HepG2 (cell line): ENCODE measurements around the gene SLIT3. TPM values are rescaled to one million over a fixed set of nuclear protein-coding genes. Genes with fewer than 3 reads are reported as not detected.

ENCODE experiments used
- ARNT ChIP-seq: fragments of 450-650 bp; IDR thresholded peaks from 2 replicates; pipeline ENCODE4 v1.6.1; 2017
- ARNTL ChIP-seq: sonication (generic); formaldehyde crosslinking; IDR thresholded peaks from 2 replicates; pipeline ENCODE4 v1.4.0; 2020; ENCODE audit warnings: mild to moderate bottlenecking, missing genetic modification reagents
- ASH2L ChIP-seq: fragments of 300-600, 200-600 bp; sonication (generic); IDR thresholded peaks from 2 replicates; pipeline ENCODE4 v1.7.0; 2017; ENCODE audit warnings: low read depth, mild to moderate bottlenecking, moderate library complexity, mixed read lengths, low read length; ENCODE audit not compliant: insufficient read length
- ELF3 ChIP-seq: IDR thresholded peaks from 2 replicates; pipeline ENCODE4 v1.6.1; 2016; ENCODE audit warnings: missing genetic modification reagents, missing compliant biosample characterization
- EZH2 ChIP-seq: conservative IDR thresholded peaks from 2 replicates; pipeline ENCODE4 v1.6.1; 2012; ENCODE audit warnings: mild to moderate bottlenecking, low read depth, low read length, moderate library complexity
- HES4 ChIP-seq: sonication (generic); formaldehyde crosslinking; IDR thresholded peaks from 2 replicates; pipeline ENCODE4 v1.9.0; 2021; ENCODE audit warnings: mild to moderate bottlenecking, missing genetic modification reagents, borderline replicate concordance
- HOXA3 ChIP-seq: sonication (generic); formaldehyde crosslinking; IDR thresholded peaks from 2 replicates; pipeline ENCODE4 v1.5.0; 2020; ENCODE audit warnings: missing genetic modification reagents
- MAFF ChIP-seq: IDR thresholded peaks from 2 replicates; pipeline ENCODE4 v1.6.1; 2011; ENCODE audit warnings: low read depth, low read length, improper control_type of control experiment
- MXD3 ChIP-seq: IDR thresholded peaks from 2 replicates; pipeline ENCODE4 v1.6.1; 2016; ENCODE audit warnings: mild to moderate bottlenecking, missing biosample characterization, missing genetic modification reagents
- NFE2 ChIP-seq: sonication (generic); formaldehyde crosslinking; IDR thresholded peaks from 2 replicates; pipeline ENCODE4 v1.4.0; 2020; ENCODE audit warnings: missing genetic modification reagents
- RELA ChIP-seq: sonication (generic); formaldehyde crosslinking; IDR thresholded peaks from 2 replicates; pipeline ENCODE4 v1.4.0; 2020; ENCODE audit warnings: missing genetic modification reagents
- RXRB ChIP-seq: IDR thresholded peaks from 2 replicates; pipeline ENCODE4 v1.6.1; 2016; ENCODE audit warnings: borderline replicate concordance, missing genetic modification reagents, missing compliant biosample characterization
- TFE3 ChIP-seq: IDR thresholded peaks from 2 replicates; pipeline ENCODE4 v1.6.1; 2016
- ZNF121 ChIP-seq: sonication (generic); formaldehyde crosslinking; IDR thresholded peaks from 2 replicates; pipeline ENCODE4 v1.5.0; 2020; ENCODE audit warnings: mild to moderate bottlenecking, missing genetic modification reagents
- ZNF18 ChIP-seq: sonication (generic); formaldehyde crosslinking; IDR thresholded peaks from 2 replicates; pipeline ENCODE4 v1.8.0; 2022; ENCODE audit warnings: mild to moderate bottlenecking, missing genetic modification reagents; ENCODE audit not compliant: insufficient replicate concordance
- ZNF501 ChIP-seq: sonication (generic); formaldehyde crosslinking; IDR thresholded peaks from 2 replicates; pipeline ENCODE4 v1.5.1; 2020; ENCODE audit warnings: mild to moderate bottlenecking, moderate library complexity, missing genetic modification reagents
- ZNF609 ChIP-seq: sonication (generic); formaldehyde crosslinking; IDR thresholded peaks from 2 replicates; pipeline ENCODE4 v1.4.0; 2020; ENCODE audit warnings: mild to moderate bottlenecking, missing genetic modification reagents, borderline replicate concordance
- ZNF691 ChIP-seq: sonication (generic); formaldehyde crosslinking; IDR thresholded peaks from 2 replicates; pipeline ENCODE4 v1.4.0; 2020; ENCODE audit warnings: missing genetic modification reagents, low read depth, mild to moderate bottlenecking, borderline replicate concordance
- ZNF75D ChIP-seq: sonication (generic); formaldehyde crosslinking; IDR thresholded peaks from 2 replicates; pipeline ENCODE4 v1.8.1; 2023; ENCODE audit warnings: missing genetic modification reagents, mild to moderate bottlenecking, borderline replicate concordance
- ZNF773 ChIP-seq: sonication (generic); formaldehyde crosslinking; IDR thresholded peaks from 2 replicates; pipeline ENCODE4 v1.4.0; 2020; ENCODE audit warnings: missing genetic modification reagents, borderline replicate concordance
- ZNF816 ChIP-seq: sonication (generic); formaldehyde crosslinking; IDR thresholded peaks from 2 replicates; pipeline ENCODE4 v1.8.0; 2022; ENCODE audit warnings: missing genetic modification reagents, mild to moderate bottlenecking, borderline replicate concordance
- ZSCAN30 ChIP-seq: sonication (generic); formaldehyde crosslinking; IDR thresholded peaks from 2 replicates; pipeline ENCODE4 v1.5.0; 2020; ENCODE audit warnings: mild to moderate bottlenecking, missing genetic modification reagents
- polyA plus RNA-seq, 8 experiments: library from polyadenylated mRNA; depleted of rRNA in 3 of 8; stranded (reverse) in 7 of 8; unstranded in 1 of 8; fragments of >200 nt; fragmentation: Illumina TruSeq in 4 of 8; extraction: Trizol in 4 of 8; gene quantifications; 2 replicates each; pipeline versions ENCODE4 v1.2.1 to v1.2.3, GENCODE V29; 2011 to 2016; ENCODE audit warnings: low read depth in 4 of 8, missing spikeins in 1 of 8, mixed read lengths in 1 of 8; ENCODE audit not compliant: insufficient read depth in 1 of 8
- total RNA-seq, 5 experiments: library from RNA; depleted of rRNA; stranded (reverse); fragments of >200 nt; fragmentation: Illumina TruSeq; extraction: Trizol; gene quantifications; 2 replicates each; pipeline ENCODE4 v1.2.3, GENCODE V29; 2016; ENCODE audit warnings: low read depth in 1 of 5

The SLIT3 gene
- total and polyA plus RNA-seq, 2 of the 13 experiments (the other 11 are each of a cell fraction or from before 2014, with no cell fraction given) = not detected

GRCh38 chr5:168624850-168625364 is 676.0 kb downstream of the SLIT3 start (continued):
- TF ChIP-seq ASH2L (peak; percentile 78), HES4 (CRISPR knock-in tag) (no peak), ZNF501 (CRISPR knock-in tag) (no peak), RELA (CRISPR knock-in tag) (no peak), ARNT (no peak), MXD3 (no peak), ARNTL (CRISPR knock-in tag) (0 out of 2 replicates have a peak, but pooled peaks have one; percentile 45), ZNF75D (no peak), ELF3 (CRISPR knock-in tag) (0 out of 2 replicates have a peak, but pooled peaks have one; percentile 34), ZSCAN30 (CRISPR knock-in tag) (no peak), EZH2 (no peak), MAFF (peak; percentile 42; the same call in 1 of the 2 replicates), NFE2 (CRISPR knock-in tag) (no peak), ZNF773 (CRISPR knock-in tag) (no peak), ZNF121 (CRISPR knock-in tag) (no peak), ZNF816 (CRISPR knock-in tag) (no peak), ZNF691 (CRISPR knock-in tag) (no peak), TFE3 (CRISPR knock-in tag) (peak; percentile 79), ZNF609 (CRISPR knock-in tag) (peak; percentile 85), HOXA3 (CRISPR knock-in tag) (peak; percentile 70), RXRB (peak; percentile 63; the same call in 1 of the 2 replicates), ZNF18 (CRISPR knock-in tag) (no peak)
